Fibroblast of peridontal ligament (primary cell): ENCODE measurements around the gene AP3S2.
"Not testable (repeated sequence)": the region's sequence is repeated elsewhere in the genome, so short reads cannot be mapped to it uniquely, and the experiment has no call there.

ENCODE experiments used
- DNase-seq: peaks from one replicate; pipeline ENCODE4 v3.0.0-alpha.2; 2010; ENCODE audit errors: extremely low read depth

AP3S2 gene

DNA sequence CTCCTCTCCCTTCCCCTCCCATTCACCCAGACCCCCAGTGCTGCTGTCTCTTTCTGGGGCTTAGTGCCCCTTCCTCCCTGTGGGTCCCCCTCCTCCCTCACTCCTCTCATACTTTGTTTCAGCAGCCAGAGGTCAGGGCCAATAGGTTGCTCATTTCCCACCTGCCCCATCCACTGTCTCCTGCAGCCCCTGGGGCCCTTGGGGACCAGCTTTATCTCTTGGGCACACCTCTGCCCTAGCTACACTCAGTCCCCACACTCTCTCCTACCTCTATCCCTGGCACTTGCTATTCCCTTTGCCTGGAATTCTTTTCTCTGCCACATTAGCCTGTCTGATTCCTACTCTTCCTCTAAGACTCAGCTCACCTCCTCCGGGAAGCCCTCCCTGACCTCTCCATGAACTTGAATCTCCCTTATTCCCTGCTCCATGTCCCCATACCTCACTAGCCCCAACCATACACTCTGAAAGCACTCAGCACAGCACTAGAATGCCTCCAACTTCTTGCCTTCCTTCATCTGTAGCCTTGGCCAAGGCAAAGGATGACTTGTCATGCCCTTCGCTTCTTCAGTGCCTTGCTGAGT lies 93.8 kb downstream of the AP3S2 start:
- no peak for DNase-seq

DNA sequence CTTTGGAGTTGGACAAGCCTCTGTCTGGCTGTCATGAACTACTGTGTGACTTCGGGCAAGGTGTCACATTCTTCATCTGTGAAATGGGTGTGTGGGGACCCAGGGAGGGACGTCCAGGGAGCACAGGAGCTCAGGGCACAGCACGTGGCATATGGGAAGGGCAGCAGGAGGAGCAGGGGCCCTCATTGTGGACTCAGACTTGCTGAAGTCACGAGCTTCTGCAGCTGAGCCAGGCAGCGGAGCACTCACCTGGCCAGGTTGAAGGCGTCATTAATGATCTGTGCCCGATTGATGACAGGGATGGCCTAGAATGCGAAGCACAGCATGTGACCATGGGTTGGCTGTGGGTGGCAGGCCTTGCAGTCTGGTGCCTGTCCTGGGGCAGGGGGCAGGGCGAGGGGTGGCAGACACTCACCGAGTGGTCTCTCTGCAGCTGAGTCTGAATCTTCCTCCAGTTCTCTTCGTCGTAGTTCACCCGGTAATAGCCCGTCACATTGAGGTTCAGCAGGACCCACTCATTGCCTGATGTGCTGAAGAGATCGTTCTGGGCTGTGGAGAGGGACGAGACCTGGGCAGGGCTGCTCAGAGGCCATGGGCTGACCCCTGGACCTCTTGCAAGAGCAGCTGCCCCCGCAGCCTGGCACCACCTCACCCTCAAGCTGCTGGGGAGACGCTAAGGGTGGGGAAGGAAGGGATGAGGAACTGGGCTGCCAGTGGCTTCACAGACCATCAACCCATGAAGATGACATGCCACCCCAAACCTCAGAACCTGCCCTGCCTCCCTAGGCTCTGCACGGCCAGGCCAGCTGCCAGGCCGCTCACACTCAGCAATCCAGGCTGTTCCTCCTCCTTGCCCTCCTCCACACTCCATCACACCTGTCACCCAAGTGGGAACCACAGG lies 94.5 kb downstream of the AP3S2 start:
- DNase-seq, result no peak

DNA sequence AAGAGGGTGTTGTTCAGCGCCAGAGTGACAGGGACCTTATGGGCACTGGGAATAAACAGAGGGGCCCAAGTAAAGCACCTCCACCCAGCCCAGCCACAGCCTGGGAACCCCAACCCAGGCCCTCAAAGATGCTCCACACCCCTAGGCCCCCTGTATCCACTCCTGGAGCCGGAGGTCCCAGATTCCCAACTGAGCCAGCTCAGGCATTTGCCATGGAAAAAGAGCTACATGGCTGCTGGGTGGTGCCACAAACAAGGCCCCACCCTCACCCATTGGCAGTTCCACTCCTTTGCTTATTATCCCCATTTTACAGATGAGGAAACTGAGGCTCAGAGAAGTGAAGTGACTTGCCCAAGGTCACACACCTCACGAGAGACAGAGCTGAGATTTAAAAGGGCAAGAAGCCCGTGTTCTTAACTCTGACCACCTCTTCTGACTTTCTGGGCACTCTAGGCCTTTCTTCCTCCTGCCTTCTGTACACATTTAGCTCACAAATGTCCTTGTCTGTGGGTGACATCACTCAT lies 96.1 kb downstream of the AP3S2 start:
- DNase-seq, result no peak

DNA sequence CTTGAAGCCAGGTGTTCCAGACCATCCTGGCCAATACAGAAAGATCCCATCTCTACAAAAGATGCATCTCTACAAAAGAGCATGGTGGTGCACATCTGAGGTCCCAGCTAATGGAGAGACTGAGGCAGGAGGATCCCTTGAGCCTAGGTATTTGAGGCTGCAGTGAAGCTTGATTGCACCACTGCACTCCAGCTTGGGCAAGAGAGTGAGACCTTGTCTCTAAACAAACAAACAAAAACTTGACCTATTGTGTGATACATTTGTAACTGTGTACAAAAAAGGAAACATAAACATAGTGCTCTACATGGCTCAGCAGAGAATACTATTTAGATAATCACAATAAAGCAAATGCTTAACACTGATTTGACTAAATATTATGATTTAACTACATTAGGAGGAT lies 97.8 kb downstream of the AP3S2 start:
- no peak for DNase-seq

- DNase-seq, result peak; percentile 76
Observed at GRCh38 chr15:89794627-89795241, 99.1 kb downstream of the AP3S2 start.

DNA sequence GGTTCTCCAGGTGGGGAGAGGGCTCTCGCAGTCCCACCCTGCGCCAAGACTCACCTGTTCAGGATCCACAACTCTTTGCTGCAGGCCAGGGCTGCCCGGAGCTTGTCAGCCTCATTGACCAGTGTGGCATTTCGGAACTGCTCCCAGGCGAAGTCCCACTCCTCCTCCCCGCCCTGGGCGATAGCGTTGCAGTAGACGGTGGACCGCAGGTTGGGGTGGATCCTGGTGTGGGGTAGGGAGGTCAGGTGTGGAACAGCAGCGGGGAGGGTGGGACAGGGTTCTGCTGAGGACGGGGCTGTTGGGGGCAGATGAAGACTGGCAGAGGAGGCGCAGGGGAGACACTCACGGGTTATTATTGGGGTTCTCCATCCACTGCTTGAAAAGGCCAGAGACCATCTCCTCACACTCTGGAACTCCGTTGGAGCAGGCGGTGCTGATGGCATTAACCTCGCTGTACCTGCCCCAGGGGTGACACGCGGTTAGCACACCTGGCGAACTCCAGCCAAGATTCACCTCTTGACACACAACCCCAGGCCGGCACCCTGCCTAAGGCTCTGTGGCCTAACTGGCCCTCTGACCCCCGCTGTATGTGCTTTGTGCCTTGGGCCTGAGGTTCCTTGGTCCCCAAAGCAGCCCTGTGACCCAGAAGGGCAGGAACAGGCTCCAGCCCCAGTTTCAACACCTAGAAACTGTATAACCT lies 101.5 kb downstream of the AP3S2 start:
- no peak for DNase-seq

GRCh38 chr15:89790661-89791060 lies 103.1 kb downstream of the AP3S2 start:
- DNase-seq, result no peak

GRCh38 chr15:89790206-89790605 lies 103.6 kb downstream of the AP3S2 start:
- no peak for DNase-seq

GRCh38 chr15:89788585-89788984 lies 105.2 kb downstream of the AP3S2 start:
- not testable (repeated sequence) for DNase-seq

DNA sequence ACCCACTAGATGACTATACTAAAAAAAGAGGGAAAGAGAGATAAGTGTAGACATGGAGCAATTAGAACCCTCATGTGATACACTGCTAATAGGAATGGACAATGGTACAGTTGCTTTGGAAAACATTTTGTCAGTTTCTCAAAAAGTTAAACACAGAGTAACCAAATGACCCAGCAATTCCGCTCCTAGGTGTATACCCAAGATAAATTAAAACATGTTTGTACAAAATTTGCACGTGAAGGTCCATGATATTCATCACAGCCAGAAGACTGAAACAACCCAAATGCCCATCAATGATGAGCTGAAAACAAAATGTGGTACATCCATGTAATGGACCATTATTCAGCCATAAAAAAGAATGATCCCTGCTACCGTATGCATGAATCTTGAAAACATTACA lies 105.8 kb downstream of the AP3S2 start:
- DNase-seq, result no peak

GRCh38 chr15:89785774-89786140 lies 108.0 kb downstream of the AP3S2 start:
- no peak for DNase-seq

- no peak for DNase-seq
Observed at GRCh38 chr15:89785064-89785773, 108.6 kb downstream of the AP3S2 start.

GRCh38 chr15:89784686-89784960 lies 109.2 kb downstream of the AP3S2 start:
- no peak for DNase-seq

- DNase-seq, result no peak
Observed at GRCh38 chr15:89783861-89784685, 109.7 kb downstream of the AP3S2 start.

DNA sequence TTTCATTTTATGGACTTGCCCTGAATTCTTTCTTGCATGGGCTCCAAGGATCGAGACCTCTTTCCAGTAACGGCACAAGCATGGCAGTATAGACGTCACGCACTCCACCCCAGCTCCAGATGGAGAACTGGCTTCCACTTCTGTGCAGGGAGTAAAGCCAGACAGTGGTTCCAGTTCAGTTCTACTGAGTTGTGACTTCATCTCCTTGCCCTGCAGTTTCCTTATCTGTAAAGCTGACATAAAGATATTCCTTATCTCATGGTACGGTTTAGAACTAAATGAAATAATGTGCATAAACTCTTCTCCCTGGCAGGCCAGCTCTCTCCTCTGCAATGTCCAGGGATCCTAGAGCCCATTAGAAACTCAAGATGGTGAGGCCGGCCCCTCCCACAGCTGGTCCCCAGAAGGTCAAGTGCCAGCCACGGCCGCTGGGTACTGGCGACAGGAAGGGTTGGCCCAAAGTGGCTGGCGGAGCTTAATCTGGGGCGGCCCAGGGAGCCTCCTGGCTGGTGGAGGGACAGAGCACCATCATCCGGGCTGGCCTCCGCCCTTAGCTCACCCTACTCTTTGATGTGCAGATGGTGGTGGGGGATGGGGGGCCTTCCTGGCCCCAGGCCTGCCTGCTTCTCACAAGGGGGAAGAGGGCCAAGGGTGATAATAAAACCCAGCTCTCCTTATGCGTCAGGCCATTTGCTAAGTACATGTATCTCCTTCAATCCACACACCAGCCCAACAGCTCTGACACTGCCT lies 110.5 kb downstream of the AP3S2 start:
- no peak for DNase-seq

DNA sequence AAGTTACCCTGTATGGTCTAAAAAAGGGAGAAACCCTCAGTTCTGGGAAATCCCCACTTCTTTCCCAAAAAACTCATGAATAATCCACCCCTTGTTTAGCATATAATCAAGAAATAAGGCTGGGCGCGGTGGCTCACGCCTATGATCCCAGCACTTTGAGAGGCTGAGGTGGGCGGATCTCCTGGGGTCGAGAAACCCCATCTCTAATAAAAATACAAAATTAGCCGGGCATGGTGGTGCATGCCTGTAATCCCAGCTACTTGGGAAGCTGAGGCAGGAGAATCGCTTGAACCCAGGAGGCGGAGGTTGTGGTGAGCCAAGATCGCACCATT lies 111.2 kb downstream of the AP3S2 start:
- not testable (repeated sequence) for DNase-seq

DNA sequence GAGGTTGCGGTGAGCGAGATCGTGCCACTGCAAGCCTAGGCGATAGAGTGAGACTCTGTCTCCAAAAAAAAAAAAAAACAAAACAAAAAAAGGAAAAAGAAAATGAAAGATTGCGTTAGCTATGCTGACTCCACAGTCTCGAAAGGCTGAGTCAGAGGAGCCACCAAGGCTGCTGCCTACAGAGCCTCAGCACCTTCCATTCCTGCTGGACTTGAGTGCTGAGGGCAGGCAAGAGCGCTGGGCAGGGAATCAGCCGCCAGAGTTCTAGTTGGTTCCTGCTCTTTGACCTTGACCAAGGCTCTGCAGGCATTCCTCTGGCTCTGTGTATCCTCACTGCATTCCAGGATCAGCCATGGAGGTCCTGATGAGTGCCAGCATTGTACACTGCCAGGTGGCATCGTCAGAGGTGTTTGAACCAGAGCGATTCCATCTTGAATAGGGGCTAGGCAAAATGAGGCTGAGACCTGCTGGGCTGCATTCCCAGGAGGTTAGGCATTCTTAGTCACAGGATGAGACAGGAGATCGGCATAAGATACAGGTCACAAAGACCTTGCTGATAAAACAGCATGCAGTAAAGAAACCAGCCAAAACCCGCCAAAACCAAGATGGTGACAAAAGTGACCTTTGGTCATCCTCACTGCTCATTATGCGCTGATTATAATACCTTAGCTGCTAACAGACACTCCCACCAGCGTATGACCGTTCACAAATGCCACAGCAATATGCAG lies 111.7 kb downstream of the AP3S2 start:
- DNase-seq, result peak; percentile 56

DNA sequence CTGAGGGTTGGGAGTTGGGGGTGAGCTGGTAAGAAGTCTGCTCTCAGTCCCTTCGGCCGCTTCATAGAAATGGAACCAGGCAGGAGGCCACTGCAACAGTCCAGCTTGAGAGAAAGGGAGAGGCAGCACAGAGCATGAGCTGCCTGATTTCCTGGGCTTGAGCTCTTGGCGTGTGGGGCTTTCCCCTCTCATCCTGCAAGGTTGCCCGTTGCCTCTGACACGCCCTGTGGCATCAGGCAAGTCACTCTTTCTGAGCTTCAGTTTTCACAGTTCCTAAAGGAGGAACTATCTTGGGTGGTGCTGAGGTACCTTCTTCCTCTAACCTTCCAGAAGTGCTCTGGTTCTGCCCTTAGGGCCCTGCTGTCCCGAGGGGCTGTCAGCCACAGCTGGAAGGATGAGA lies 112.7 kb downstream of the AP3S2 start:
- no peak for DNase-seq

- no peak for DNase-seq
Observed at GRCh38 chr15:89780601-89781000, 113.2 kb downstream of the AP3S2 start.
